ENCODE data around the gene TNXB. TPM values are rescaled to one million over a fixed set of nuclear protein-coding genes. Genes with fewer than 3 reads are reported as not detected.
"Not testable (repeated sequence)": the region's sequence is repeated elsewhere in the genome, so short reads cannot be mapped to it uniquely, and the experiment has no call there.

TNXB gene
- total RNA-seq, 1 donor: 17.7 TPM

DNA sequence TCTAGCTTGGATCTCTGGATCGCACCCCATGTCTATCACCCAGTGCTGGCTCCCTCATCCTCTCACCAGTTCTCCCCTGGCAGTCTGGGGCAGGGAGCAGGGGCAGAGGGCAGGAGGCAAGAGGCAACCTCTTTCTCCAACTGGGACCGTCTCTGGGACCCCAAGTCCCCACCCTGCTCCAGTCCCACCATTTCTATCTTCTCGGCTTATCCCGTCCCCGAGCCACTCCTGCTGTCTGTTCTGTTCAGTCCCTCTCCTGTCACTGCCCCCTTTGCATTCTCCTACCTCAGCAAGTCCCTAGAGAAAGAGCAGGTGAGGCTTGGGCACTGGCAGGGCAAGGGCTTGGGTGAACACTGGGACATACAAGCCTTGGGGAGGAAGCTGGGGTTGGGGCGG, 625 bp upstream of the TNXB start:
- DNase-seq (ENCODE audit: low read depth): no peak
- TF ChIP-seq CTCF (IDR thresholded peaks at IDR 0.05; ENCODE audit: insufficient read depth, low read depth, low read length): no peak

GRCh38 chr6:32108727-32109113, 418 bp downstream of the TNXB start:
- no peak for TF ChIP-seq CTCF (IDR thresholded peaks at IDR 0.05; ENCODE audit: insufficient read depth, low read depth, low read length)
- peak overlapping the region; percentile 46 for H3K4me3 ChIP-seq (ENCODE audit: low read depth, low read length)

More for the DNA sequence above, 625 bp upstream of the TNXB start:
- H3K4me3 ChIP-seq (ENCODE audit: low read depth, low read length): no peak overlapping the region

GRCh38 chr6:32108094-32108627, 977 bp downstream of the TNXB start:
- peak; percentile 52 for DNase-seq (ENCODE audit: low read depth)

More at GRCh38 chr6:32108727-32109113, 418 bp downstream of the TNXB start:
- no peak for DNase-seq (ENCODE audit: low read depth)

DNA sequence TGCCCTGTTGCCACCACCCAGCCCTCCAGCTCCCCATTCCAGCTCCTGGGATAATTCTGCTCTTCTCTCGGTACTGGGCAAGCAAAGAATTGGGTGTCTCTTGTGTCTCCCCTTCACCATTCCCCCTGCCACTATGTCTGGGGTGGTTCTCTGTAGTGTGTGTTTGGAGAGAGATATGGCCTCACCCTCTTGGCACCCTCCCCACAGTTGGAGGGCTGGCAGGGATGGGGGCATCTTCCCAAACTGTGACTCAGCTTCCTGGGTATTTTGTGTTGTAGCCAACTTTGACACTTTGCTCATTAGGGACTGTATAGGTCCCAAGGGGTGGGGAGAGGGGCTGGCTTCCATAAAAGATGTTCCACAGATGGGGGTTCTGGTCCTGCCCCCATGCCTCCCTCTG, 1.7 kb downstream of the TNXB start:
- no peak overlapping the region for H3K4me3 ChIP-seq (ENCODE audit: low read depth, low read length)
- DNase-seq (ENCODE audit: low read depth): no peak
- TF ChIP-seq CTCF (IDR thresholded peaks at IDR 0.05; ENCODE audit: insufficient read depth, low read depth, low read length): no peak

More at GRCh38 chr6:32108094-32108627, 977 bp downstream of the TNXB start:
- H3K4me3 ChIP-seq (ENCODE audit: low read depth, low read length): peak overlapping the region; percentile 46
- TF ChIP-seq CTCF (IDR thresholded peaks at IDR 0.05; ENCODE audit: insufficient read depth, low read depth, low read length): no peak

DNA sequence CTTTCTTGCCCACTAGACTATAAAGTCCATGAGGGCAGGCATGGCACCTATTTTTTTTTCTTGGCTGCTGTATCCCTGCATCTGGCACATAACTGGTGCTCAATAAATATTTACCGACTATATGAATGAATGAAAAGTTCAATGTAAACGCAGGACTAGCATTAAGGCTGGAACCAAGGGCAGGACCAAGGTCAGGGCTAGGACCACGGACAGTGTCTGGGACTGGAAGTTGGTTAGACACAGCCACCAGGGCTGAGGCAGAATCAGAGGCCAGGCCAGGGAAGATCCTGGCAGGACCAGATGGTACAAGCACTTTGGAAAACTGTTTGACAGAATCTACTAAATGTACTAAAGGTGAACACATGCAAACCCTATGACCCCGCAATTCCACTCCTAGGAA, 3.7 kb downstream of the TNXB start:
- no peak for TF ChIP-seq CTCF (IDR thresholded peaks at IDR 0.05; ENCODE audit: insufficient read depth, low read depth, low read length)
- H3K4me3 ChIP-seq (ENCODE audit: low read depth, low read length): no peak overlapping the region
- DNase-seq (ENCODE audit: low read depth): no peak

- DNase-seq (ENCODE audit: low read depth): no peak
- TF ChIP-seq CTCF (IDR thresholded peaks at IDR 0.05; ENCODE audit: insufficient read depth, low read depth, low read length): no peak
- no peak overlapping the region for H3K4me3 ChIP-seq (ENCODE audit: low read depth, low read length)
Observed at GRCh38 chr6:32102255-32102654, 6.9 kb downstream of the TNXB start.

GRCh38 chr6:32100251-32100650, 8.9 kb downstream of the TNXB start:
- DNase-seq (ENCODE audit: low read depth): peak; percentile 70
- not testable (repeated sequence) for H3K4me3 ChIP-seq (ENCODE audit: low read depth, low read length)
